OCI-LY7 (cell line): Measurements from ENCODE around the gene PSD2.

Experiments used
- EZH2phosphoT487 ChIP-seq: fragments of 200-600 bp; sonication (generic); IDR thresholded peaks from 2 replicates; pipeline ENCODE4 v1.6.1; 2018; ENCODE audit warnings: low read depth, borderline replicate concordance, mild to moderate bottlenecking, mixed run types, antibody characterized with exemption, low read length, moderate library complexity, mixed read lengths
- TF ChIP-seq, protein P1 (sequence below): fragments of 200-600 bp; sonication (generic); conservative IDR thresholded peaks from 2 replicates; pipeline ENCODE4 v1.5.1; 2014; ENCODE audit warnings: mild to moderate bottlenecking, antibody characterized with exemption, low read length, moderate library complexity, mixed read lengths

DNA sequence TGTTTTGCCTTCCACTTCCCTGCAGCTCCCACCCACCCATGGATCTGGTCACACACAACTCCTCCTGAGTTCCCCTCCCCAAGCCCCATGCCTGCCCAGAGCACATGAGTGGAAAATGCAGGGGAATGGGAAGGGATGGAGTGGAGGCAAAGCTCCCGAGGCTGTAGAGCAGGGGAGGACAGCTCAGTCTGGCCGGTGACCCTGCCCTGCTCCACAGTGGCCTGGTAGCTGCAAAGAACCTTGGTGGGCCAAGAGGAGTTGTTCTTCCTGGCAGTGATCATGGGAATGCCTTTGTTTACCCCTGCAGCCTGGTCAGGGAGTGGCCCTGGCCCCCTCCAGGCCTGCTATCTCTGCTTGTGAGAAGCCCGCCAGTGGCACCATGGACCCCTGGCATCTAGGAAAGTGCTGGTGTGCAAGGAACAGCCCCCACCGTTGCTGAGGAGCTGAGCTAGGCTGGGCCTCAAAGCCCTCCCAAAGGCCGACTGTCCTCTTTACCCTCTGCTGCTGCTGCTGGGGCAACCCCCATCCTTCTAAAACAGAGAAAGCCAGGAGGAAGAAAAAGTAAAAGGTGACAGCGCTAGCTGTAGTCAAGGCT is 60.4 kb downstream of the PSD2 start:
- TF ChIP-seq EZH2phosphoT487 = no peak
- TF ChIP-seq, protein P1, sequence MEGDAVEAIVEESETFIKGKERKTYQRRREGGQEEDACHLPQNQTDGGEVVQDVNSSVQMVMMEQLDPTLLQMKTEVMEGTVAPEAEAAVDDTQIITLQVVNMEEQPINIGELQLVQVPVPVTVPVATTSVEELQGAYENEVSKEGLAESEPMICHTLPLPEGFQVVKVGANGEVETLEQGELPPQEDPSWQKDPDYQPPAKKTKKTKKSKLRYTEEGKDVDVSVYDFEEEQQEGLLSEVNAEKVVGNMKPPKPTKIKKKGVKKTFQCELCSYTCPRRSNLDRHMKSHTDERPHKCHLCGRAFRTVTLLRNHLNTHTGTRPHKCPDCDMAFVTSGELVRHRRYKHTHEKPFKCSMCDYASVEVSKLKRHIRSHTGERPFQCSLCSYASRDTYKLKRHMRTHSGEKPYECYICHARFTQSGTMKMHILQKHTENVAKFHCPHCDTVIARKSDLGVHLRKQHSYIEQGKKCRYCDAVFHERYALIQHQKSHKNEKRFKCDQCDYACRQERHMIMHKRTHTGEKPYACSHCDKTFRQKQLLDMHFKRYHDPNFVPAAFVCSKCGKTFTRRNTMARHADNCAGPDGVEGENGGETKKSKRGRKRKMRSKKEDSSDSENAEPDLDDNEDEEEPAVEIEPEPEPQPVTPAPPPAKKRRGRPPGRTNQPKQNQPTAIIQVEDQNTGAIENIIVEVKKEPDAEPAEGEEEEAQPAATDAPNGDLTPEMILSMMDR = no peak
